T1000 (cell line): ENCODE data around the gene INTS14.

Experiments
- DNase-seq: peaks from one replicate; lab custom pipeline; 2025; ENCODE audit warnings: mixed read lengths; lab: John Stamatoyannopoulos, UW

INTS14 gene

GRCh38 chr15:65610871-65611718, at the start of gene INTS14:
TSS of gene INTS14 (minus strand) at chr15:65611131. CDS start at chr15:65607380, 3,751 bp downstream.
- DNase-seq, result peak; percentile 92

- no peak for DNase-seq
These were observed 48.6 kb upstream of the INTS14 start for GRCh38 chr15:65659502-65660052.

GRCh38 chr15:65655457-65655856, 44.5 kb upstream of the INTS14 start:
- DNase-seq, result no peak

GRCh38 chr15:65655026-65655425, 44.1 kb upstream of the INTS14 start:
- no peak for DNase-seq

GRCh38 chr15:65653801-65654521, 43.0 kb upstream of the INTS14 start:
- no peak for DNase-seq

- DNase-seq, result no peak
These were observed 42.4 kb upstream of the INTS14 start for GRCh38 chr15:65653341-65653740.

GRCh38 chr15:65651831-65652749, 41.2 kb upstream of the INTS14 start:
- no peak for DNase-seq

GRCh38 chr15:65651042-65651322, 40.1 kb upstream of the INTS14 start:
- DNase-seq, result no peak

GRCh38 chr15:65650312-65651041, 39.5 kb upstream of the INTS14 start:
- DNase-seq, result no peak

- no peak for DNase-seq
These were observed 35.6 kb upstream of the INTS14 start for GRCh38 chr15:65646486-65646885.

GRCh38 chr15:65645392-65645791, 34.5 kb upstream of the INTS14 start:
- no peak for DNase-seq

- DNase-seq, result no peak
These were observed 33.4 kb upstream of the INTS14 start for GRCh38 chr15:65644282-65644681.

- no peak for DNase-seq
These were observed 31.7 kb upstream of the INTS14 start for GRCh38 chr15:65642594-65642993.

- DNase-seq, result no peak
These were observed 31.0 kb upstream of the INTS14 start for GRCh38 chr15:65641768-65642475.

- DNase-seq, result no peak
These were observed 28.6 kb upstream of the INTS14 start for GRCh38 chr15:65639509-65639908.

- DNase-seq, result no peak
These were observed 27.8 kb upstream of the INTS14 start for GRCh38 chr15:65638681-65639089.

GRCh38 chr15:65638109-65638508, 27.2 kb upstream of the INTS14 start:
- DNase-seq, result no peak

- DNase-seq, result no peak
These were observed 23.4 kb upstream of the INTS14 start for GRCh38 chr15:65634356-65634755.

- no peak for DNase-seq
These were observed 22.8 kb upstream of the INTS14 start for GRCh38 chr15:65633752-65634151.

GRCh38 chr15:65632780-65633375, 21.9 kb upstream of the INTS14 start:
- DNase-seq, result no peak
